Measurements from ENCODE around the gene TNRC6B.

- TF ChIP-seq POLR2AphosphoS5 (IDR thresholded peaks at IDR 0.05; ENCODE audit: low read depth, low read length) (no peak), POLR2A (IDR thresholded peaks at IDR 0.05; ENCODE audit: low read depth, low read length) (no peak)
Measured at GRCh38 chr22:40332319-40332781, 154.6 kb downstream of the TNRC6B start.
